ENCODE results near the gene TMEM250. TPM values are rescaled to one million over a fixed set of nuclear protein-coding genes. Genes with fewer than 3 reads are reported as not detected.

The TMEM250 gene
- total RNA-seq, 1 experiment from 2014 or later, result 34.0 TPM

DNA sequence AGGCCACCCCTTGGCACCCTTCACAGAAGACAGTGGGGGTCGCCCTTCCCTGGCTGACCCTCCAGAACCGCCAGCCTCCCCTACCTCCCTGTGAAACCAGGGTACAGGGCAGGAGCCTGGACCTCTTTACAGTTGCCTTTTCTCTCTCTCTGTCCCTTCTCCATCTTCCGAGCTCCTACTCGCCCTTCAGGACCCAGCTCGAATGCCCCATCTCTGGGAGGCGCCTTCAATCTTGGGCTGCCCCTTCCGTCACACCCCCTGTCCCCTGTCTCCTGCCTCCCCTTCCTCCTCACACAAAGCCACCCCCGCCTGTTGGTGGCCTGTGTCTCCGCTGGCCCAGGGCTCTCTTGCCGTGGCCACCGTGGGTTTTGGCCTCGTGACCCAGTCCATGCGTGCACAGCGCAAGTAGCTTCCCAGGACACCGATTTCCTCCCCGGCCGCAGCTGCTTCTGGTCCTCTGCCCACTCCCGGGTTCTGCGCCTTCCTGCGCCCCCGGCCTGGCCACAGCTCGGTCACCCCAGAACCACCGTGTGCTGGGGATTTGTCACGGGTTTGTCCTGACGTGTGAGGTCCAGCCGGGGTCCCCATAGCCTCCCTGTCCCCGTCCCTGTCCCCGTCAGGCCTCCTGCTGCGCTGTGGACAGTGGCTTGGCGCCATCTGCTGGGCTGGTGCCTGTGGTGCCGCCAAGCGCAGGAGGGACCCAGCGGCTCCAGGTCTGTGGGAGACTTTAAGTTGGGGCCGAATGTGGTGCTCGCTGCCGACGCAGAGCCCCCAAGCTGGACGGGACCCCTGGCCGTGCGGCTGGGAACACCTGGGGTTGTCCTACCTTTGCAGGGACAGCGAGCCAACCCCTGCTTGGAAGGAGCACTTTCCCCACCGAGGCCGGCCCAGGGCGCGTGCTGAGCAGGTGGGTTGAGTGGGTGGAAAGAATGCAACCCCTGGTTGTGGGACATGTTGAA lies 4.0 kb upstream of the TMEM250 start:
- no peaks in the 10 kb centered on the region for H3K9me3 ChIP-seq (ENCODE audit: control insufficient read depth, insufficient read depth, low read depth, low read length)
- POLR2A ChIA-PET, result no interaction called here
- BruUV-seq (replicated peaks), result no TSS peak

DNA sequence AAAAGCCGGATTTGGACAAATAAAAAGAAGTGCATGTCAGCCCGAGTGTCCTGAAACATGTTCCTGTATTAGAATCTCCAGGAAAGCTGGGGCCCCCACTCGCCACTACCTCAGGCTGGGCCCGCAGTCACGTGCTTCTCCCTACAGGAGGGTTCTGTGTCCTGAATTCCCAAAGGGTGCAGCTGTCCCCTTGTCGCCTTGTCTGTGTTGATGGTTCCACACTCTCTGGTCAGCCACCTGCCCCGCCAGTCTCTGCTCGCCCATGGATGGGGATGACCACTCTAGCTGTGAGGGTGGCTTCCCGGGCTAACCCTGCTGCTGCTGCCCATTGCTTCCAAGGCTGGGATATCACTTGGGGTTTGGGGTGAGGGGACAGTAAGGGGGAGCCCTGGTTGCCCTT lies 3.1 kb upstream of the TMEM250 start:
- H3K9me3 ChIP-seq (ENCODE audit: control insufficient read depth, insufficient read depth, low read depth, low read length), result no peaks in the 10 kb centered on the region
- POLR2A ChIA-PET, result no interaction called here

More for the DNA sequence above, 4.0 kb upstream of the TMEM250 start:
- DNase-seq (ENCODE audit: low read depth, low spot score), result no peak
- in situ Hi-C loops (cut with HindIII; ENCODE audit: low pct_unique_long_range_greater_than_20kb, low sequenced_read_pairs), result no loop called here
- ATAC-seq, result peak; percentile 58
- H3K4me3 ChIP-seq (ENCODE audit: low read depth in 2 of 2, low read length in 2 of 2), result no peak overlapping the region
- no peaks in the 10 kb centered on the region for H3K27me3 ChIP-seq (ENCODE audit: control insufficient read depth, insufficient read depth, low read length)
- CTCF ChIA-PET, result interaction anchor here (0.6 to 2.2 kb wide), 2 partner anchors 34 to 155 kb away, joined by 3 to 12 read pairs; no protein-coding TSS in a partner anchor
- H3K36me3 ChIP-seq (ENCODE audit: control insufficient read depth, insufficient read depth, low read length), result no peaks in the 10 kb centered on the region
- H3K4me1 ChIP-seq (ENCODE audit: control insufficient read depth, insufficient read depth, low read length), result peaks cover 8% of the 10 kb centered on the region
- 0 out of 2 replicates have a peak overlapping the region, but pooled peaks have one; percentile 4 for H3K27ac ChIP-seq (ENCODE audit: low read length)
- TF ChIP-seq, protein P1, sequence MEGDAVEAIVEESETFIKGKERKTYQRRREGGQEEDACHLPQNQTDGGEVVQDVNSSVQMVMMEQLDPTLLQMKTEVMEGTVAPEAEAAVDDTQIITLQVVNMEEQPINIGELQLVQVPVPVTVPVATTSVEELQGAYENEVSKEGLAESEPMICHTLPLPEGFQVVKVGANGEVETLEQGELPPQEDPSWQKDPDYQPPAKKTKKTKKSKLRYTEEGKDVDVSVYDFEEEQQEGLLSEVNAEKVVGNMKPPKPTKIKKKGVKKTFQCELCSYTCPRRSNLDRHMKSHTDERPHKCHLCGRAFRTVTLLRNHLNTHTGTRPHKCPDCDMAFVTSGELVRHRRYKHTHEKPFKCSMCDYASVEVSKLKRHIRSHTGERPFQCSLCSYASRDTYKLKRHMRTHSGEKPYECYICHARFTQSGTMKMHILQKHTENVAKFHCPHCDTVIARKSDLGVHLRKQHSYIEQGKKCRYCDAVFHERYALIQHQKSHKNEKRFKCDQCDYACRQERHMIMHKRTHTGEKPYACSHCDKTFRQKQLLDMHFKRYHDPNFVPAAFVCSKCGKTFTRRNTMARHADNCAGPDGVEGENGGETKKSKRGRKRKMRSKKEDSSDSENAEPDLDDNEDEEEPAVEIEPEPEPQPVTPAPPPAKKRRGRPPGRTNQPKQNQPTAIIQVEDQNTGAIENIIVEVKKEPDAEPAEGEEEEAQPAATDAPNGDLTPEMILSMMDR (IDR thresholded peaks at IDR 0.05), result peak; percentile 93
- no peak for TF ChIP-seq TCF7L2 (IDR thresholded peaks at IDR 0.05; ENCODE audit: low read depth, low read length)
- intact Hi-C loops (cut with micrococcal nuclease; ENCODE audit: unreplicated experiment), result loop anchor here (2.0 kb wide), 1 partner anchor 156 kb away; no protein-coding TSS in a partner anchor

More for the DNA sequence above, 3.1 kb upstream of the TMEM250 start:
- CTCF ChIA-PET, result no interaction called here
- no peaks in the 10 kb centered on the region for H3K36me3 ChIP-seq (ENCODE audit: control insufficient read depth, insufficient read depth, low read length)
- intact Hi-C loops (cut with micrococcal nuclease; ENCODE audit: unreplicated experiment), result loop anchor here (2.0 kb wide), 1 partner anchor 155 kb away; no protein-coding TSS in a partner anchor
- DNase-seq (ENCODE audit: low read depth, low spot score) (no peak), ATAC-seq (no peak)
- no TSS peak for BruUV-seq (replicated peaks)
- TF ChIP-seq, protein P2, sequence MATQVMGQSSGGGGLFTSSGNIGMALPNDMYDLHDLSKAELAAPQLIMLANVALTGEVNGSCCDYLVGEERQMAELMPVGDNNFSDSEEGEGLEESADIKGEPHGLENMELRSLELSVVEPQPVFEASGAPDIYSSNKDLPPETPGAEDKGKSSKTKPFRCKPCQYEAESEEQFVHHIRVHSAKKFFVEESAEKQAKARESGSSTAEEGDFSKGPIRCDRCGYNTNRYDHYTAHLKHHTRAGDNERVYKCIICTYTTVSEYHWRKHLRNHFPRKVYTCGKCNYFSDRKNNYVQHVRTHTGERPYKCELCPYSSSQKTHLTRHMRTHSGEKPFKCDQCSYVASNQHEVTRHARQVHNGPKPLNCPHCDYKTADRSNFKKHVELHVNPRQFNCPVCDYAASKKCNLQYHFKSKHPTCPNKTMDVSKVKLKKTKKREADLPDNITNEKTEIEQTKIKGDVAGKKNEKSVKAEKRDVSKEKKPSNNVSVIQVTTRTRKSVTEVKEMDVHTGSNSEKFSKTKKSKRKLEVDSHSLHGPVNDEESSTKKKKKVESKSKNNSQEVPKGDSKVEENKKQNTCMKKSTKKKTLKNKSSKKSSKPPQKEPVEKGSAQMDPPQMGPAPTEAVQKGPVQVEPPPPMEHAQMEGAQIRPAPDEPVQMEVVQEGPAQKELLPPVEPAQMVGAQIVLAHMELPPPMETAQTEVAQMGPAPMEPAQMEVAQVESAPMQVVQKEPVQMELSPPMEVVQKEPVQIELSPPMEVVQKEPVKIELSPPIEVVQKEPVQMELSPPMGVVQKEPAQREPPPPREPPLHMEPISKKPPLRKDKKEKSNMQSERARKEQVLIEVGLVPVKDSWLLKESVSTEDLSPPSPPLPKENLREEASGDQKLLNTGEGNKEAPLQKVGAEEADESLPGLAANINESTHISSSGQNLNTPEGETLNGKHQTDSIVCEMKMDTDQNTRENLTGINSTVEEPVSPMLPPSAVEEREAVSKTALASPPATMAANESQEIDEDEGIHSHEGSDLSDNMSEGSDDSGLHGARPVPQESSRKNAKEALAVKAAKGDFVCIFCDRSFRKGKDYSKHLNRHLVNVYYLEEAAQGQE (IDR thresholded peaks at IDR 0.05; ENCODE audit: insufficient read depth in 1 of 2, low read depth in 2 of 2, low read length in 1 of 2), result no peak
- TF ChIP-seq POLR2AphosphoS5 (IDR thresholded peaks at IDR 0.05; ENCODE audit: low read depth, low read length) (no peak), SIN3A (IDR thresholded peaks at IDR 0.05; ENCODE audit: borderline replicate concordance, insufficient read depth, low read depth, low read length) (no peak), TCF7L2 (IDR thresholded peaks at IDR 0.05; ENCODE audit: low read depth, low read length) (no peak)
- TF ChIP-seq, protein P1 (IDR thresholded peaks at IDR 0.05), result no peak
- no peak overlapping the region for H3K27ac ChIP-seq (ENCODE audit: low read length)
- in situ Hi-C loops (cut with HindIII; ENCODE audit: low pct_unique_long_range_greater_than_20kb, low sequenced_read_pairs), result no loop called here
- no peak overlapping the region for H3K4me3 ChIP-seq (ENCODE audit: low read depth in 2 of 2, low read length in 2 of 2)
- H3K27me3 ChIP-seq (ENCODE audit: control insufficient read depth, insufficient read depth, low read length), result no peaks in the 10 kb centered on the region
- peaks cover 12% of the 10 kb centered on the region for H3K4me1 ChIP-seq (ENCODE audit: control insufficient read depth, insufficient read depth, low read length)

Data from Panc1 (cell line).